Measurements from ENCODE around the gene CLN6. TPM values are rescaled to one million over a fixed set of nuclear protein-coding genes. Genes with fewer than 3 reads are reported as not detected.

The CLN6 gene
- total and polyA plus RNA-seq, 2 of the 4 experiments (the other 2 are of a cell fraction): 6.5 to 31.9 TPM

DNA sequence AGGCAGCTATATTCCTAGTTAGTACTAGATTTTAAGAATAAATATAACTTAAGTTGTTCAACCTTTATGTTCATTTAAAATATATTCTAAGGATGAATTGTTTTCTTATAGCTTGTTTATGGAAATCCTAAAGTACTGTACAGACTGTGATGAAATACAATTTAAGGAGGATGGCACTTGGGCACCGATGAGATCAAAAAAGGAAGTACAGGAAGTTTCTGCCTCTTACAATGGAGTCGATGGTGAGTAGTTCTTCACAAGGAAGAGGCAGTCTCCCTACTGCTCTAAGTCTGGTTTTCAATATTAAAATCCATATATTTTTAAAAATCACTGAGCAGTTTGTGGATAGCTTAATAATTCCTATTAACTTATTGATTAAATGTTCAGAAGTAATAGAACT is 54.0 kb downstream of the CLN6 start:
- H3K9me3 ChIP-seq (ENCODE audit: control insufficient read depth, insufficient read depth, low read length): no peaks in the 10 kb centered on the region
- no peak overlapping the region for H3K4me2 ChIP-seq (ENCODE audit: low read depth, low read length)
- H3K4me1 ChIP-seq (ENCODE audit: control insufficient read depth, insufficient read depth, low read length): peaks cover 6% of the 10 kb centered on the region
- H3K4me3 ChIP-seq (ENCODE audit: insufficient read depth, low read depth, low read length): no peak overlapping the region
- POLR2A ChIA-PET (ENCODE audit: unreplicated experiment): no interaction called here
- H2AFZ ChIP-seq (replicated peaks; ENCODE audit: low read length, poor library complexity): no peak overlapping the region
- no peak overlapping the region for H3K14ac ChIP-seq (replicated peaks; ENCODE audit: low read depth, low read length)
- H3K18ac ChIP-seq (ENCODE audit: low read depth, low read length): no peak overlapping the region
- H2BK120ac ChIP-seq (ENCODE audit: low read depth, low read length): no peak overlapping the region
- no peak overlapping the region for H3K9ac ChIP-seq (ENCODE audit: low read depth, low read length)
- H3K23ac ChIP-seq (ENCODE audit: low read depth, low read length): no peak overlapping the region
- peaks cover 10% of the 10 kb centered on the region for H3K36me3 ChIP-seq (ENCODE audit: control insufficient read depth, insufficient read depth, low read length)
- peaks cover 4 to 7% of the 10 kb centered on the region in 2 experiments; a peak in 2 of 4 replicates for H3K79me1 ChIP-seq (ENCODE audit: low read depth in 1 of 2, low read length in 2 of 2)
- dilution Hi-C loops (cut with HindIII; ENCODE audit: low sequenced_read_pairs, unreplicated experiment) (no loop called here), in situ Hi-C loops (cut with MboI; ENCODE audit: low sequenced_read_pairs) (no loop called here), intact Hi-C loops (cut with micrococcal nuclease) (no loop called here)
- H4K5ac ChIP-seq (ENCODE audit: low read depth, low read length): no peak overlapping the region
- DNase-seq (no peak), ATAC-seq (ENCODE audit: low read depth) (no peak)
- no peak overlapping the region for H3K56ac ChIP-seq (ENCODE audit: extremely low read depth, insufficient read depth, low read length)
- CTCF ChIA-PET: interaction anchor here (0.6 to 1.4 kb wide), 2 partner anchors 21 to 112 kb away, joined by 3 to 5 read pairs; no protein-coding TSS in a partner anchor
- H4K20me1 ChIP-seq (ENCODE audit: insufficient read depth, low read length): no peaks in the 10 kb centered on the region
- TF ChIP-seq RCOR1 (IDR thresholded peaks at IDR 0.05; ENCODE audit: insufficient replicate concordance, low read length): no peak
- no peak for TF ChIP-seq MAZ (IDR thresholded peaks at IDR 0.05; ENCODE audit: borderline replicate concordance, low read depth, low read length)
- TF ChIP-seq NFE2L2 (IDR thresholded peaks at IDR 0.05; ENCODE audit: low read depth, low read length): no peak
- no peak for TF ChIP-seq SMC3 (IDR thresholded peaks at IDR 0.05; ENCODE audit: low read depth, low read length)
- TF ChIP-seq CHD1 (IDR thresholded peaks at IDR 0.05; ENCODE audit: low read depth, low read length): no peak
- TF ChIP-seq CEBPB (IDR thresholded peaks at IDR 0.05; ENCODE audit: low read depth, low read length): no peak
- no peak for TF ChIP-seq FOS (IDR thresholded peaks at IDR 0.05; ENCODE audit: low read depth, low read length)
- TF ChIP-seq, protein P1, sequence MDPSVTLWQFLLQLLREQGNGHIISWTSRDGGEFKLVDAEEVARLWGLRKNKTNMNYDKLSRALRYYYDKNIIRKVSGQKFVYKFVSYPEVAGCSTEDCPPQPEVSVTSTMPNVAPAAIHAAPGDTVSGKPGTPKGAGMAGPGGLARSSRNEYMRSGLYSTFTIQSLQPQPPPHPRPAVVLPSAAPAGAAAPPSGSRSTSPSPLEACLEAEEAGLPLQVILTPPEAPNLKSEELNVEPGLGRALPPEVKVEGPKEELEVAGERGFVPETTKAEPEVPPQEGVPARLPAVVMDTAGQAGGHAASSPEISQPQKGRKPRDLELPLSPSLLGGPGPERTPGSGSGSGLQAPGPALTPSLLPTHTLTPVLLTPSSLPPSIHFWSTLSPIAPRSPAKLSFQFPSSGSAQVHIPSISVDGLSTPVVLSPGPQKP (IDR thresholded peaks at IDR 0.05; ENCODE audit: borderline replicate concordance, low read depth, low read length): no peak
- no peak for TF ChIP-seq RAD21 (IDR thresholded peaks at IDR 0.05; ENCODE audit: low read length)
- TF ChIP-seq MXI1 (IDR thresholded peaks at IDR 0.05; ENCODE audit: borderline replicate concordance, low read depth, low read length): no peak
- TF ChIP-seq RFX5 (IDR thresholded peaks at IDR 0.05; ENCODE audit: low read depth, low read length): no peak
- no peak for TF ChIP-seq POLR2A (IDR thresholded peaks at IDR 0.05; ENCODE audit: low read depth, low read length)
- TF ChIP-seq BHLHE40 (IDR thresholded peaks at IDR 0.05; ENCODE audit: low read depth, low read length): no peak
- TF ChIP-seq, protein P2, sequence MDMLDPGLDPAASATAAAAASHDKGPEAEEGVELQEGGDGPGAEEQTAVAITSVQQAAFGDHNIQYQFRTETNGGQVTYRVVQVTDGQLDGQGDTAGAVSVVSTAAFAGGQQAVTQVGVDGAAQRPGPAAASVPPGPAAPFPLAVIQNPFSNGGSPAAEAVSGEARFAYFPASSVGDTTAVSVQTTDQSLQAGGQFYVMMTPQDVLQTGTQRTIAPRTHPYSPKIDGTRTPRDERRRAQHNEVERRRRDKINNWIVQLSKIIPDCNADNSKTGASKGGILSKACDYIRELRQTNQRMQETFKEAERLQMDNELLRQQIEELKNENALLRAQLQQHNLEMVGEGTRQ (IDR thresholded peaks at IDR 0.05; ENCODE audit: low read depth, low read length): no peak
- TF ChIP-seq, protein P3, sequence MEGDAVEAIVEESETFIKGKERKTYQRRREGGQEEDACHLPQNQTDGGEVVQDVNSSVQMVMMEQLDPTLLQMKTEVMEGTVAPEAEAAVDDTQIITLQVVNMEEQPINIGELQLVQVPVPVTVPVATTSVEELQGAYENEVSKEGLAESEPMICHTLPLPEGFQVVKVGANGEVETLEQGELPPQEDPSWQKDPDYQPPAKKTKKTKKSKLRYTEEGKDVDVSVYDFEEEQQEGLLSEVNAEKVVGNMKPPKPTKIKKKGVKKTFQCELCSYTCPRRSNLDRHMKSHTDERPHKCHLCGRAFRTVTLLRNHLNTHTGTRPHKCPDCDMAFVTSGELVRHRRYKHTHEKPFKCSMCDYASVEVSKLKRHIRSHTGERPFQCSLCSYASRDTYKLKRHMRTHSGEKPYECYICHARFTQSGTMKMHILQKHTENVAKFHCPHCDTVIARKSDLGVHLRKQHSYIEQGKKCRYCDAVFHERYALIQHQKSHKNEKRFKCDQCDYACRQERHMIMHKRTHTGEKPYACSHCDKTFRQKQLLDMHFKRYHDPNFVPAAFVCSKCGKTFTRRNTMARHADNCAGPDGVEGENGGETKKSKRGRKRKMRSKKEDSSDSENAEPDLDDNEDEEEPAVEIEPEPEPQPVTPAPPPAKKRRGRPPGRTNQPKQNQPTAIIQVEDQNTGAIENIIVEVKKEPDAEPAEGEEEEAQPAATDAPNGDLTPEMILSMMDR (conservative IDR thresholded peaks at IDR 0.05; ENCODE audit: low read depth, low read length): no peak
- peaks cover 7% of the 10 kb centered on the region; the same call in 1 of the 2 replicates for H3K9me1 ChIP-seq (ENCODE audit: insufficient read depth, low read length)
- no CpG with 5 or more reads among the region's 2 CpGs for WGBS, 2 experiments (ENCODE audit: extremely low coverage in 2 of 2, insufficient read length in 1 of 2)
- H2BK20ac ChIP-seq (ENCODE audit: low read depth, low read length): no peak overlapping the region
- no peak overlapping the region for H2AK9ac ChIP-seq (replicated peaks; ENCODE audit: low read depth, low read length, poor library complexity)
- H3K27me3 ChIP-seq (ENCODE audit: control insufficient read depth, insufficient read depth, low read length): no peaks in the 10 kb centered on the region
- no peak overlapping the region for H2BK5ac ChIP-seq (ENCODE audit: low read depth, low read length, poor library complexity, severe bottlenecking)
- no peak overlapping the region for H3K4ac ChIP-seq (ENCODE audit: low read depth, low read length)
- H2AK5ac ChIP-seq (ENCODE audit: low read depth, low read length): no peak overlapping the region
- H3K27ac ChIP-seq (ENCODE audit: insufficient read depth, low read length): no peak overlapping the region
- H2BK15ac ChIP-seq (ENCODE audit: low read depth, low read length): no peak overlapping the region
- no peak overlapping the region for H4K8ac ChIP-seq (ENCODE audit: low read depth in 2 of 2, low read length in 2 of 2)
- H4K91ac ChIP-seq (ENCODE audit: insufficient read depth, low read depth, low read length): no peak overlapping the region
- no TSS peak for BruUV-seq (replicated peaks)
